GM13977 (cell line): ENCODE results near the gene YPEL1.

Experiments
- DNase-seq: peaks from one replicate; pipeline ENCODE4 v3.0.0; 2012; ENCODE audit warnings: low spot score
- in situ Hi-C: fragments of 300-500 bp; cut with MboI; formaldehyde crosslinking; loops from one replicate; pipeline ENCODE4 v1.12.0; 2022; ENCODE audit warnings: low sequenced_read_pairs, low pct_unique_long_range_greater_than_20kb, mixed read lengths, inconsistent platforms; ENCODE audit not compliant: unreplicated experiment
- TF ChIP-seq, protein P1 (sequence below): IDR thresholded peaks from 2 replicates; pipeline ENCODE4 v1.5.1; 2012; ENCODE audit warnings: mild to moderate bottlenecking, control low read depth; ENCODE audit not compliant: insufficient read depth; ENCODE audit errors: extremely low read depth, missing control alignments

YPEL1 gene

GRCh38 chr22:21735200-21736083, at the start of gene YPEL1:
YPEL1 (minus strand) TSS chr22:21735794; CDS start chr22:21710744, 25,050 bp downstream.
- DNase-seq, result peak; percentile 98
- in situ Hi-C loops, result loop anchor here (10.0 kb wide), 1 partner anchor 209 kb away; no protein-coding TSS in a partner anchor

DNA sequence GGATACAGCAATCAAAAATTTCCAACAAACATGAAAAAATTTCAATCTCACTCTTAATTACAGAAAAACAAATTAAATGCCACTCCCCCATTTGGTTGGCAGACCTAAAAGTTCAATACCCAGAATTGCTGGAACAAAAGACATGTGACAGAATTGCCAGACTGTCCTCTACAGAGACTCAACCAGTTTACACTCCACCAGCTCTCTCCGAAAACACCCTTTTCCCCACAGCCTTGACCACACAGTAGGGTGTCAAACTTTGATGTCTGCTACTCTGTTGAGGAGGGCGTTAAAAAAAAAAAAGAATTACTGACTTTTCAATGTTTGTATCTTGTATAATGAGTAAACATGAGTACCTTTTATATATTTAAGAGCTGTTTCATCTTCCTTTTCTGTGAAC, 44.7 kb upstream of the YPEL1 start:
- in situ Hi-C loops, result no loop called here
- no peak for DNase-seq
- TF ChIP-seq, protein P1, sequence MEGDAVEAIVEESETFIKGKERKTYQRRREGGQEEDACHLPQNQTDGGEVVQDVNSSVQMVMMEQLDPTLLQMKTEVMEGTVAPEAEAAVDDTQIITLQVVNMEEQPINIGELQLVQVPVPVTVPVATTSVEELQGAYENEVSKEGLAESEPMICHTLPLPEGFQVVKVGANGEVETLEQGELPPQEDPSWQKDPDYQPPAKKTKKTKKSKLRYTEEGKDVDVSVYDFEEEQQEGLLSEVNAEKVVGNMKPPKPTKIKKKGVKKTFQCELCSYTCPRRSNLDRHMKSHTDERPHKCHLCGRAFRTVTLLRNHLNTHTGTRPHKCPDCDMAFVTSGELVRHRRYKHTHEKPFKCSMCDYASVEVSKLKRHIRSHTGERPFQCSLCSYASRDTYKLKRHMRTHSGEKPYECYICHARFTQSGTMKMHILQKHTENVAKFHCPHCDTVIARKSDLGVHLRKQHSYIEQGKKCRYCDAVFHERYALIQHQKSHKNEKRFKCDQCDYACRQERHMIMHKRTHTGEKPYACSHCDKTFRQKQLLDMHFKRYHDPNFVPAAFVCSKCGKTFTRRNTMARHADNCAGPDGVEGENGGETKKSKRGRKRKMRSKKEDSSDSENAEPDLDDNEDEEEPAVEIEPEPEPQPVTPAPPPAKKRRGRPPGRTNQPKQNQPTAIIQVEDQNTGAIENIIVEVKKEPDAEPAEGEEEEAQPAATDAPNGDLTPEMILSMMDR, result no peak

More at GRCh38 chr22:21735200-21736083, at the start of gene YPEL1:
- TF ChIP-seq, protein P1, result no peak

- in situ Hi-C loops, result no loop called here
- DNase-seq, result no peak
- TF ChIP-seq, protein P1, result no peak
Observed at GRCh38 chr22:21779444-21779843, 43.9 kb upstream of the YPEL1 start.

- TF ChIP-seq, protein P1, result no peak
- in situ Hi-C loops, result no loop called here
- DNase-seq, result no peak
Observed at GRCh38 chr22:21778705-21779363, 43.2 kb upstream of the YPEL1 start.

GRCh38 chr22:21771631-21771976, 36.0 kb upstream of the YPEL1 start:
- peak; percentile 1 for DNase-seq
- TF ChIP-seq, protein P1, result no peak
- in situ Hi-C loops, result no loop called here

- in situ Hi-C loops, result no loop called here
- no peak for DNase-seq
Observed at GRCh38 chr22:21768435-21768834, 32.8 kb upstream of the YPEL1 start.

More at GRCh38 chr22:21768435-21768834, 32.8 kb upstream of the YPEL1 start:
- TF ChIP-seq, protein P1, result no peak
